DND-41 (cell line): ENCODE data around the gene SLC28A3.

Experiments
- ATAC-seq: fragments of 200-7000 bp; cut with Tn5 transposase; 3 replicates; pipeline ENCODE4 v1.9.1; 2021; ENCODE audit warnings: low read depth; ENCODE audit not compliant: insufficient read depth
- DNase-seq: peaks from one replicate; pipeline ENCODE4 v3.0.0-alpha.2; 2020
- H2AFZ ChIP-seq: 2 replicates; pipeline ENCODE4 v1.6.0; 2012; ENCODE audit warnings: low read depth, low read length
- H3K27ac ChIP-seq: 2 replicates; pipeline ENCODE4 v1.5.1; 2012; ENCODE audit warnings: low read length, inconsistent platforms
- H3K27me3 ChIP-seq: fragments of 200-600 bp; sonication (generic); 2 replicates; pipeline ENCODE4 v1.6.0; 2012; ENCODE audit warnings: low read length, mild to moderate bottlenecking, inconsistent platforms; ENCODE audit not compliant: insufficient read depth, poor library complexity
- H3K36me3 ChIP-seq: 2 replicates; pipeline ENCODE4 v1.5.1; 2012; ENCODE audit warnings: low read length, inconsistent platforms; ENCODE audit not compliant: insufficient read depth
- H3K4me1 ChIP-seq: 2 replicates; pipeline ENCODE4 v1.5.1; 2012; ENCODE audit warnings: mild to moderate bottlenecking, low read length; ENCODE audit not compliant: insufficient read depth
- H3K4me2 ChIP-seq: 2 replicates; pipeline ENCODE4 v1.6.0; 2012; ENCODE audit warnings: mild to moderate bottlenecking, moderate library complexity, low read length, inconsistent platforms; ENCODE audit not compliant: insufficient read depth
- H3K4me3 ChIP-seq, 2 experiments: fragments of 200-600 bp in 1 of 2; shearing (Covaris generic) in 1 of 2; 2 replicates each; pipeline ENCODE4 v1.5.1; 2012 to 2016; ENCODE audit warnings: inconsistent platforms in 2 of 2, low read length in 2 of 2, mild to moderate bottlenecking in 2 of 2, low read depth in 1 of 2, moderate library complexity in 1 of 2
- H3K79me2 ChIP-seq: 2 replicates; pipeline ENCODE4 v1.6.0; 2012; ENCODE audit warnings: low read length, inconsistent platforms; ENCODE audit not compliant: insufficient read depth
- H3K9ac ChIP-seq: 2 replicates; pipeline ENCODE4 v1.6.0; 2012; ENCODE audit warnings: low read depth, mild to moderate bottlenecking, inconsistent platforms, low read length, moderate library complexity
- H3K9me3 ChIP-seq: 2 replicates; pipeline ENCODE4 v1.5.1; 2012; ENCODE audit warnings: low read length, moderate library complexity, mild to moderate bottlenecking, inconsistent platforms; ENCODE audit not compliant: insufficient read depth, severe bottlenecking
- H4K20me1 ChIP-seq: 2 replicates; pipeline ENCODE4 v1.6.0; 2012; ENCODE audit warnings: low read length; ENCODE audit not compliant: insufficient read depth
- CTCF ChIP-seq: IDR thresholded peaks from 2 replicates; pipeline ENCODE4 v1.5.1; 2012; ENCODE audit warnings: borderline replicate concordance, low read length, moderate library complexity, mild to moderate bottlenecking; ENCODE audit not compliant: poor library complexity, severe bottlenecking; ENCODE audit errors: extremely low read depth
- EZH2 ChIP-seq: IDR thresholded peaks from 3 replicates; pipeline ENCODE4 v1.6.1; 2012; ENCODE audit warnings: borderline replicate concordance, low read depth, mild to moderate bottlenecking, moderate library complexity, low read length, inconsistent platforms; ENCODE audit not compliant: severe bottlenecking

The SLC28A3 gene

GRCh38 chr9:84322828-84323227 is 17.7 kb downstream of the SLC28A3 start:
- H2AFZ ChIP-seq = no peak overlapping the region
- no peak overlapping the region for H3K4me2 ChIP-seq
- H3K27me3 ChIP-seq = no peaks in the 10 kb centered on the region
- no peaks in the 10 kb centered on the region for H3K36me3 ChIP-seq
- H3K4me1 ChIP-seq = no peaks in the 10 kb centered on the region
- no peaks in the 10 kb centered on the region for H4K20me1 ChIP-seq
- H3K9ac ChIP-seq = no peak overlapping the region
- no peaks in the 10 kb centered on the region for H3K79me2 ChIP-seq
- no peak overlapping the region for H3K27ac ChIP-seq
- DNase-seq = no peak
- H3K4me3 ChIP-seq = no peak overlapping the region
- no peaks in the 10 kb centered on the region for H3K9me3 ChIP-seq
- ATAC-seq = no peak
- no peak for TF ChIP-seq EZH2
- no peak for TF ChIP-seq CTCF

- DNase-seq (no peak), ATAC-seq (no peak)
- Histone ChIP-seq H3K4me2 (no peak overlapping the region), H4K20me1 (no peaks in the 10 kb centered on the region), H3K9me3 (no peaks in the 10 kb centered on the region), H3K4me1 (no peaks in the 10 kb centered on the region), H3K27ac (no peak overlapping the region), H3K27me3 (no peaks in the 10 kb centered on the region), H3K79me2 (no peaks in the 10 kb centered on the region), H3K36me3 (no peaks in the 10 kb centered on the region), H3K4me3 (no peak overlapping the region), H2AFZ (no peak overlapping the region), H3K9ac (no peak overlapping the region)
- TF ChIP-seq CTCF = no peak
- no peak for TF ChIP-seq EZH2
These were observed 20.3 kb downstream of the SLC28A3 start for GRCh38 chr9:84320231-84320630.

GRCh38 chr9:84319632-84320031 is 20.9 kb downstream of the SLC28A3 start:
- Histone ChIP-seq H4K20me1 (no peaks in the 10 kb centered on the region), H3K27ac (no peak overlapping the region), H3K27me3 (no peaks in the 10 kb centered on the region), H3K4me2 (no peak overlapping the region), H3K4me3 (no peak overlapping the region), H3K9me3 (no peaks in the 10 kb centered on the region), H3K4me1 (no peaks in the 10 kb centered on the region), H3K36me3 (no peaks in the 10 kb centered on the region), H2AFZ (no peak overlapping the region), H3K79me2 (no peaks in the 10 kb centered on the region), H3K9ac (no peak overlapping the region)
- TF ChIP-seq CTCF (no peak), EZH2 (no peak)
- no peak for ATAC-seq
- DNase-seq = no peak

- no peak for TF ChIP-seq EZH2
- no peak for TF ChIP-seq CTCF
- no peaks in the 10 kb centered on the region for H3K4me1 ChIP-seq
- no peak overlapping the region for H3K4me2 ChIP-seq
- no peaks in the 10 kb centered on the region for H3K79me2 ChIP-seq
- H3K36me3 ChIP-seq = no peaks in the 10 kb centered on the region
- DNase-seq (no peak), ATAC-seq (no peak)
- H3K27me3 ChIP-seq = no peaks in the 10 kb centered on the region
- H3K4me3 ChIP-seq = no peak overlapping the region
- no peaks in the 10 kb centered on the region for H3K9me3 ChIP-seq
- H2AFZ ChIP-seq = no peak overlapping the region
- no peaks in the 10 kb centered on the region for H4K20me1 ChIP-seq
- no peak overlapping the region for H3K9ac ChIP-seq
- H3K27ac ChIP-seq = no peak overlapping the region
These were observed 21.6 kb downstream of the SLC28A3 start for GRCh38 chr9:84318981-84319380.
